HEK293 (cell line): ENCODE data around the gene GPR35.
A peak's percentile ranks its signal among the peaks of the same experiment; 100 is the strongest.

Experiments
- CTCF ChIA-PET: fragments of 350-600 bp; formaldehyde crosslinking; extraction: SDS; loops from one replicate; lab custom pipeline; 2021; ENCODE audit warnings: antibody characterized with exemption; lab: Yijun Ruan, JAX
- POLR2A ChIA-PET: fragments of 300-600 bp; formaldehyde crosslinking; extraction: SDS; loops from one replicate; lab custom pipeline; 2020; ENCODE audit warnings: antibody characterized with exemption, inconsistent platforms; lab: Yijun Ruan, JAX
- H3K27ac ChIP-seq: fragments of 200-500 bp; sonication (Bioruptor generic); 2 replicates; pipeline ENCODE4 v1.5.1; 2014; ENCODE audit warnings: low read depth, low read length, control low read depth, inconsistent platforms; ENCODE audit errors: extremely low read depth
- H3K36me3 ChIP-seq, 2 experiments: fragments of 200-500 bp in 1 of 2; sonication (Bioruptor generic) in 1 of 2; 1 replicate in 1 of 2; 2 replicates in 1 of 2; pipeline ENCODE4 v1.5.1; 2014 to 2017; ENCODE audit warnings: inconsistent platforms in 2 of 2, low read length in 2 of 2; ENCODE audit not compliant: control insufficient read depth in 2 of 2, insufficient read depth in 1 of 2
- H3K4me1 ChIP-seq: fragments of 200-500 bp; sonication (Bioruptor generic); 2 replicates; pipeline ENCODE4 v1.5.1; 2014; ENCODE audit warnings: mild to moderate bottlenecking, low read length, inconsistent platforms; ENCODE audit not compliant: control insufficient read depth, insufficient read depth
- H3K4me3 ChIP-seq: 2 replicates; pipeline ENCODE4 v1.5.1; 2011; ENCODE audit warnings: low read depth, mild to moderate bottlenecking, control low read depth, low read length, moderate library complexity
- H3K9me3 ChIP-seq: fragments of 200-500 bp; sonication (Bioruptor generic); 2 replicates; pipeline ENCODE4 v1.5.1; 2014; ENCODE audit warnings: low read depth, low read length, inconsistent platforms; ENCODE audit not compliant: control insufficient read depth, insufficient read depth
- GLI2 ChIP-seq: fragments of 450-650 bp; formaldehyde crosslinking; IDR thresholded peaks from 2 replicates; pipeline ENCODE4; 2017; ENCODE audit warnings: missing biosample characterization, missing genetic modification characterization, low read depth, borderline replicate concordance
- TCF7L2 ChIP-seq: IDR thresholded peaks from 2 replicates; pipeline ENCODE4 v1.6.1; 2011; ENCODE audit warnings: low read depth, mild to moderate bottlenecking, inconsistent platforms, low read length, moderate library complexity, borderline replicate concordance
- ZBTB20 ChIP-seq: fragments of 450-650 bp; formaldehyde crosslinking; IDR thresholded peaks from 2 replicates; pipeline ENCODE4 v1.5.1; 2016; ENCODE audit warnings: missing biosample characterization, missing genetic modification characterization
- ZBTB48 ChIP-seq: fragments of 450-650 bp; formaldehyde crosslinking; IDR thresholded peaks from 2 replicates; pipeline ENCODE4 v1.5.1; 2016; ENCODE audit warnings: missing biosample characterization, missing genetic modification characterization
- ZNF10 ChIP-seq: fragments of 450-650 bp; formaldehyde crosslinking; IDR thresholded peaks from 2 replicates; pipeline ENCODE4 v1.5.1; 2017; ENCODE audit warnings: missing biosample characterization, missing genetic modification characterization
- ZNF146 ChIP-seq: fragments of 450-650 bp; formaldehyde crosslinking; IDR thresholded peaks from 2 replicates; pipeline ENCODE4 v1.5.1; 2016; ENCODE audit warnings: missing biosample characterization, missing genetic modification characterization
- ZNF157 ChIP-seq: fragments of 450-650 bp; formaldehyde crosslinking; IDR thresholded peaks from 2 replicates; pipeline ENCODE4 v1.5.1; 2016; ENCODE audit warnings: missing biosample characterization, missing genetic modification characterization
- ZNF248 ChIP-seq: fragments of 450-650 bp; formaldehyde crosslinking; IDR thresholded peaks from 2 replicates; pipeline ENCODE4 v1.5.1; 2017; ENCODE audit warnings: missing biosample characterization, missing genetic modification characterization
- ZNF26 ChIP-seq: fragments of 450-650 bp; formaldehyde crosslinking; IDR thresholded peaks from 2 replicates; pipeline ENCODE4 v1.5.1; 2016; ENCODE audit warnings: missing biosample characterization, missing genetic modification characterization
- ZNF37A ChIP-seq: fragments of 450-650 bp; IDR thresholded peaks from 2 replicates; pipeline ENCODE4 v1.5.1; 2018; ENCODE audit warnings: missing biosample characterization, missing genetic modification characterization
- ZNF394 ChIP-seq: fragments of 450-650 bp; formaldehyde crosslinking; IDR thresholded peaks from 2 replicates; pipeline ENCODE4 v1.5.1; 2016; ENCODE audit warnings: missing biosample characterization, missing genetic modification characterization, mild to moderate bottlenecking, moderate library complexity, borderline replicate concordance
- ZNF521 ChIP-seq: fragments of 450-650 bp; formaldehyde crosslinking; IDR thresholded peaks from 2 replicates; pipeline ENCODE4 v1.5.1; 2017; ENCODE audit warnings: missing biosample characterization, mild to moderate bottlenecking, missing genetic modification characterization
- ZNF639 ChIP-seq: fragments of 450-650 bp; formaldehyde crosslinking; IDR thresholded peaks from 2 replicates; pipeline ENCODE4 v1.5.1; 2016; ENCODE audit warnings: missing biosample characterization, missing genetic modification characterization

Gene GPR35

DNA sequence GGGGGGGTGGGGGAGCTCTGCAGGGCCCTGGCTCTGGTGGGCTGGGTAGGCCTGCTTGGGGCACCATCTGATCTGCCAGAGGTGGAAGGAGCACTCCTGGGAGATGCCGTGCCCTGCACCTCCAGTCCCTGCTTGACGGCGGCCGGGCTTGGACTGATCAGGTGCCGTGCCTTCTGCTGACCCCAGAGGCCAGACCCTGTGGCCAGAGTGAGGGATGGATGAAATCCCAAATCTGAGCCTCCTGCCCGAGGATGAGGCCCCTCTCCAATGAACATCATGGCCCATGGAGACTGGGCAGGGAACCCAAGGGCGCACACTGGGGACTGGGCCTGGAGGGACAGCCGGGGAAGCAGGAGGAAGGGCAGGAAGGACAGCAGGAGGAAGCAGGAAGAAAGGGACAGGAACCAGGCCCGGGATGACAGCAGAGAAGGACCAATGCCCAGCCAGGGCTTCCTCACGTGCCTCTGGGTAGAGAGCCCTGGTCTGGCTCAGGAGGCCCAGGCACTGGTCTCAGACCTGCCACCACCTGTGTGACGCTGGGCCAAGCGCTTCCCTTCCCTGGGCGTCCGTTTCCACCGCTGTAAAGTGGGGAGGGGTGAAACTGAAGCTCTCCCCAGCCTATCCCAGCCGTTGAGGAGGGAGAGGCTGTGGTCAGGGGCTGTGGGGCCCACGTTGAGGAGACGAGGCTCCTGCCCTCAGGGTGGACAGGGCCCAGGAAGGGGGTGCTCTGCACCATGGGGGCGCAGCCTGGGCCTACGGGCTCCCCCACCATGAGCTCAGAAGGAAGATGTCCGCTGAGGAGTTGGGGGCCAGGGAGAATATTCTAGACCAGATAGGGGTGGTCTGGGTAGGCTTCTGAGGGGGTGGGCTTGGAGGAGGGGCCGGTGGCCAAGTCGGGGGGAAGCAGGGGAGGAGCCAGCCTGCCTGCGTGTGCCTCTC is 1.0 kb upstream of the GPR35 start:
- TF ChIP-seq ZNF146 (tag by site-specific recombination) (no peak), ZNF10 (0 out of 2 replicates have a peak, but pooled peaks have one; percentile 16)
- H3K9me3 ChIP-seq, result no peaks in the 10 kb centered on the region
- no peaks in the 10 kb centered on the region for H3K4me1 ChIP-seq
- ChIA-PET CTCF (interaction anchor here (0.6 to 1.4 kb wide), 2 partner anchors 20 to 563 kb away, joined by 3 to 4 read pairs; no protein-coding TSS in a partner anchor), POLR2A (no interaction called here)
- no peak overlapping the region for H3K27ac ChIP-seq
- H3K4me3 ChIP-seq, result no peak overlapping the region
- H3K36me3 ChIP-seq, result no peaks in the 10 kb centered on the region

- no peaks in the 10 kb centered on the region for H3K9me3 ChIP-seq
- CTCF ChIA-PET, result interaction anchor here (0.6 kb wide), 1 partner anchor 17 kb away, joined by 3 read pairs; no protein-coding TSS in a partner anchor
- POLR2A ChIA-PET, result no interaction called here
- TF ChIP-seq ZBTB48 (peak; percentile 31; the same call in 1 of the 2 replicates), ZBTB20 (tag by site-specific recombination) (no peak), ZNF248 (tag by site-specific recombination) (no peak), ZNF639 (tag by site-specific recombination) (no peak), ZNF521 (no peak)
- no peaks in the 10 kb centered on the region for H3K36me3 ChIP-seq
- H3K4me1 ChIP-seq, result no peaks in the 10 kb centered on the region
- H3K27ac ChIP-seq, result no peak overlapping the region
- H3K4me3 ChIP-seq, result no peak overlapping the region
Measured at GRCh38 chr2:240626531-240627300, 1.4 kb downstream of the GPR35 start.

- Histone ChIP-seq H3K27ac (no peak overlapping the region), H3K9me3 (no peaks in the 10 kb centered on the region), H3K36me3 (no peaks in the 10 kb centered on the region), H3K4me3 (no peak overlapping the region), H3K4me1 (no peaks in the 10 kb centered on the region)
- ChIA-PET CTCF (interaction anchor here (0.6 kb wide), 1 partner anchor 16 kb away, joined by 3 read pairs; no protein-coding TSS in a partner anchor), POLR2A (no interaction called here)
- no peak for TF ChIP-seq GLI2 (tag by site-specific recombination)
- no peak for TF ChIP-seq ZNF394 (tag by site-specific recombination)
- TF ChIP-seq ZNF26 (tag by site-specific recombination), result no peak
- no peak for TF ChIP-seq TCF7L2
- no peak for TF ChIP-seq ZNF37A (tag by site-specific recombination)
- TF ChIP-seq ZNF157 (tag by site-specific recombination), result no peak
- TF ChIP-seq ZNF639 (tag by site-specific recombination), result no peak
Measured at GRCh38 chr2:240627736-240628506, 2.6 kb downstream of the GPR35 start.
